SK-N-SH treated with all-trans-retinoic acid at 6 μM for 48 hours (cell line): ENCODE data around the gene NEGR1.

Experiments
- ATAC-seq: fragments of 200-7000 bp; cut with Tn5 transposase; 3 replicates; pipeline ENCODE4 v1.9.1; 2020; ENCODE audit warnings: mild to moderate bottlenecking, moderate library complexity
- ARNTL ChIP-seq: fragments of 450-650 bp; formaldehyde crosslinking; IDR thresholded peaks from 2 replicates; pipeline ENCODE4 v1.5.0; 2020; ENCODE audit warnings: low read depth, mild to moderate bottlenecking, moderate library complexity, borderline replicate concordance
- BACH2 ChIP-seq: fragments of 250-450 bp; sonication (Bioruptor Pico); IDR thresholded peaks from 2 replicates; pipeline ENCODE4 v1.9.0; 2021; ENCODE audit warnings: mild to moderate bottlenecking, borderline replicate concordance
- CREB5 ChIP-seq: fragments of 250-450 bp; sonication (Bioruptor Pico); IDR thresholded peaks from 2 replicates; pipeline ENCODE4 v1.5.1; 2020; ENCODE audit warnings: low read depth, mild to moderate bottlenecking, moderate library complexity
- CSDC2 ChIP-seq: fragments of 250-450 bp; sonication (Bioruptor Pico); IDR thresholded peaks from 2 replicates; pipeline ENCODE4 v1.5.0; 2020; ENCODE audit warnings: mild to moderate bottlenecking, moderate library complexity
- CSRNP3 ChIP-seq: fragments of 250-450 bp; sonication (Bioruptor Pico); IDR thresholded peaks from 2 replicates; pipeline ENCODE4 v1.5.1; 2021; ENCODE audit warnings: mild to moderate bottlenecking, moderate library complexity
- ESRRG ChIP-seq: fragments of 250-450 bp; sonication (Bioruptor Pico); IDR thresholded peaks from 2 replicates; pipeline ENCODE4 v1.6.1; 2021; ENCODE audit warnings: mild to moderate bottlenecking
- GLIS3 ChIP-seq: fragments of 250-450 bp; sonication (Bioruptor Pico); IDR thresholded peaks from 2 replicates; pipeline ENCODE4 v1.5.0; 2020; ENCODE audit warnings: mild to moderate bottlenecking, moderate library complexity
- ISL1 ChIP-seq: fragments of 250-450 bp; sonication (Bioruptor Pico); IDR thresholded peaks from 2 replicates; pipeline ENCODE4 v2.1.2; 2022; ENCODE audit warnings: mild to moderate bottlenecking, moderate library complexity
- OSR1 ChIP-seq: fragments of 250-450 bp; sonication (Bioruptor Pico); IDR thresholded peaks from 2 replicates; pipeline ENCODE4 v1.8.0; 2022; ENCODE audit warnings: moderate library complexity, mild to moderate bottlenecking, inconsistent platforms
- PATZ1 ChIP-seq: fragments of 250-450 bp; sonication (Bioruptor Pico); IDR thresholded peaks from 2 replicates; pipeline ENCODE4 v1.8.0; 2020; ENCODE audit warnings: mild to moderate bottlenecking, moderate library complexity, borderline replicate concordance
- POU6F1 ChIP-seq: fragments of 250-450 bp; sonication (Bioruptor Pico); IDR thresholded peaks from 2 replicates; pipeline ENCODE4 v1.8.0; 2021; ENCODE audit warnings: low read depth, mild to moderate bottlenecking, moderate library complexity, borderline replicate concordance
- PPARA ChIP-seq: fragments of 250-450 bp; sonication (Bioruptor Pico); IDR thresholded peaks from 2 replicates; pipeline ENCODE4 v1.5.0; 2020; ENCODE audit warnings: mild to moderate bottlenecking, borderline replicate concordance
- RARB ChIP-seq: fragments of 250-450 bp; sonication (Bioruptor Pico); IDR thresholded peaks from 2 replicates; pipeline ENCODE4 v1.8.0; 2021; ENCODE audit warnings: mild to moderate bottlenecking, moderate library complexity
- SNAI2 ChIP-seq: fragments of 250-450 bp; sonication (Bioruptor Pico); IDR thresholded peaks from 2 replicates; pipeline ENCODE4 v1.5.0; 2020; ENCODE audit warnings: mild to moderate bottlenecking, moderate library complexity
- TCF4 ChIP-seq: fragments of 250-450 bp; sonication (Bioruptor Pico); IDR thresholded peaks from 2 replicates; pipeline ENCODE4 v1.8.0; 2021; ENCODE audit warnings: mild to moderate bottlenecking, moderate library complexity, borderline replicate concordance
- ZC3H10 ChIP-seq: fragments of 250-450 bp; sonication (Bioruptor Pico); IDR thresholded peaks from 2 replicates; pipeline ENCODE4 v1.5.1; 2021; ENCODE audit warnings: mild to moderate bottlenecking, moderate library complexity
- ZFP3 ChIP-seq: fragments of 250-450 bp; sonication (Bioruptor Pico); IDR thresholded peaks from 2 replicates; pipeline ENCODE4 v1.5.0; 2020; ENCODE audit warnings: mild to moderate bottlenecking, moderate library complexity
- ZFP30 ChIP-seq: fragments of 450-650 bp; formaldehyde crosslinking; IDR thresholded peaks from 2 replicates; pipeline ENCODE4 v1.5.0; 2022; ENCODE audit warnings: mild to moderate bottlenecking, moderate library complexity
- ZNF565 ChIP-seq: fragments of 450-650 bp; formaldehyde crosslinking; conservative IDR thresholded peaks from 2 replicates; pipeline ENCODE4 v1.5.0; 2020; ENCODE audit warnings: low read depth, mild to moderate bottlenecking, moderate library complexity
- ZNF70 ChIP-seq: fragments of 450-650 bp; formaldehyde crosslinking; IDR thresholded peaks from 2 replicates; pipeline ENCODE4 v1.5.0; 2020; ENCODE audit warnings: mild to moderate bottlenecking, moderate library complexity
- ZNF8 ChIP-seq: fragments of 450-650 bp; formaldehyde crosslinking; IDR thresholded peaks from 2 replicates; pipeline ENCODE4 v1.5.0; 2020; ENCODE audit warnings: mild to moderate bottlenecking, moderate library complexity

Gene NEGR1

DNA sequence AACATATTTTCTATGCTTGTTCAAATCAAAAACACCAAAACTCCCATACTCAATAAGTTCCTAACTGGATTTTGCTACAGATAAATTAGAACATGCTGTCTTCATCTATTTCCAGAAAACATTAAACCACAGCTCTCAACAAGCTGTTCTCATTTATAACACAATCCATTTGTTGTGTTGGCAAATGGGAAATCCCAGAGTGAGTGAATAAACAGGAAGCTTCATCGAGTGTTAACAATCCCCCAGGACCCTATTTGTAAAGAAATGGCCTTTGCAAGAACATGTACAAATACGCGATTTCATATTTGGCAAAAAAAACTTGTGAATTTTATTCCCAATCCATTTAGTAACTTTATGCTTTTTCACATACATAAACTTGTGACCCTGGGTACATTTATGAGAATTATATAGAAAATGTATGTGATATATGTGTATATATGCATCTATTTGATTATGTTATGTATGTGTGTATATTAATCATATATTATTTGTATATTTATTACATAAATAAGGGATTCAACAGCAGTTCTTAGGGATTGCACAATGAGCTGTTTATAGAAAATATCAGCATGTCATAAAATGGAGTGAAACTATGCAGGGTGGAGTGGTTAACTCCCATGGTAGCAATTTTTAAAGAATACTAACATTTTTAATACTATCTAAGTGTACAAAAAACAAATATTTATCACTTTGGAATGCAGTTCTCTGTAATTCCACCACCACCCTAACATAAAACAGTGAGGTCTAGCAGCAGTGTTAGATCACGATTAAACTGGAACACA is 160.0 kb downstream of the NEGR1 start:
- no peak for ATAC-seq

DNA sequence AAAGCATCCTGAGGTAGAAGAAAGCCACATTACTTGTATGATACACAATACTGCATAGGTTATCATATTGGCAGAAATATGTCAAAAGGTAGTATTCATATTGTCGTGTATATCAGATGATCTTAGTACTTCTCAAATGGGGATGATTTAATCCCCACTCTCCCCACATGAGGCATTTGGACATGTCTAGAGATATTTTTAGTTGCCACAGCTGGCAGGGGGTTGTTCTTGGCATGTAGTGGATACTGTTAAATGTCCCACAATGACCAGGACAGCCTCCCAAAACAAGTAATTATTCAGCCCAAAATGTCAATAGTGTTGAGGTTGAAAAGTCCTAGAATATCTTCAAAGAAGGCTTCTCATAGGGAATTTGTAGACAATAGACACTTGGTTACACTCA is 162.8 kb downstream of the NEGR1 start:
- no peak for ATAC-seq
- TF ChIP-seq ZNF70 (CRISPR knock-in tag) (no peak), ZC3H10 (no peak), OSR1 (CRISPR knock-in tag) (no peak), PPARA (CRISPR knock-in tag) (no peak), RARB (CRISPR knock-in tag) (no peak), PATZ1 (CRISPR knock-in tag) (no peak), POU6F1 (no peak), BACH2 (CRISPR knock-in tag) (no peak), ESRRG (CRISPR knock-in tag) (no peak), GLIS3 (no peak), ARNTL (no peak), SNAI2 (CRISPR knock-in tag) (no peak)

More for the DNA sequence above, 160.0 kb downstream of the NEGR1 start:
- no peak for TF ChIP-seq CSRNP3
- TF ChIP-seq GLIS3: no peak
- no peak for TF ChIP-seq BACH2 (CRISPR knock-in tag)
- TF ChIP-seq ZNF565 (CRISPR knock-in tag): no peak
- TF ChIP-seq ZNF70 (CRISPR knock-in tag): no peak
- TF ChIP-seq POU6F1: no peak
- TF ChIP-seq PPARA (CRISPR knock-in tag): no peak
- TF ChIP-seq CSDC2 (CRISPR knock-in tag): no peak
- no peak for TF ChIP-seq ZFP30 (CRISPR knock-in tag)
- TF ChIP-seq SNAI2 (CRISPR knock-in tag): no peak
- no peak for TF ChIP-seq ZFP3 (CRISPR knock-in tag)
- TF ChIP-seq PATZ1 (CRISPR knock-in tag): no peak
- no peak for TF ChIP-seq CREB5 (CRISPR knock-in tag)
- no peak for TF ChIP-seq RARB (CRISPR knock-in tag)
- TF ChIP-seq TCF4: no peak
- no peak for TF ChIP-seq ESRRG (CRISPR knock-in tag)
- no peak for TF ChIP-seq ZNF8 (CRISPR knock-in tag)
- no peak for TF ChIP-seq ZC3H10
- no peak for TF ChIP-seq ISL1 (CRISPR knock-in tag)
- no peak for TF ChIP-seq OSR1 (CRISPR knock-in tag)
